Esophagus squamous epithelium (tissue), 5 donors: Measurements from ENCODE around the gene AUTS2. TPM values are rescaled to one million over a fixed set of nuclear protein-coding genes. Genes with fewer than 3 reads are reported as not detected.

ENCODE experiments used
- DNase-seq: peaks from one replicate; lab custom pipeline; 2025; lab: John Stamatoyannopoulos, UW
- H3K27ac ChIP-seq, 4 donors: fragments of 200-600 bp; sonication (generic); one replicate each; pipeline ENCODE4 v1.5.1; 2016 to 2019; ENCODE audit warnings: mild to moderate bottlenecking in 1 of 4
- H3K27me3 ChIP-seq, 4 donors: fragments of 200-600 bp; sonication (generic); 1 replicate in 3 of 4; 2 replicates in 1 of 4; pipeline versions ENCODE4 v1.5.1 to v1.6.0; 2017 to 2021; ENCODE audit warnings: antibody characterized with exemption in 1 of 4
- H3K36me3 ChIP-seq, 3 donors: fragments of 200-600 bp; sonication (generic); one replicate each; pipeline ENCODE4 v1.5.1; 2016 to 2019
- H3K4me1 ChIP-seq, 3 donors: fragments of 200-600 bp; sonication (generic); one replicate each; pipeline ENCODE4 v1.5.1; 2017 to 2019
- H3K4me3 ChIP-seq, 4 donors: fragments of 200-600 bp; sonication (generic); 1 replicate in 3 of 4; 2 replicates in 1 of 4; pipeline ENCODE4 v1.5.1; 2016 to 2019; ENCODE audit warnings: mild to moderate bottlenecking in 2 of 4, moderate library complexity in 1 of 4
- H3K9me3 ChIP-seq, 3 donors: fragments of 200-600 bp; sonication (generic); one replicate each; pipeline ENCODE4 v1.5.1; 2016 to 2019
- POLR2A ChIP-seq, 4 donors: fragments of 450-650 bp; IDR thresholded peaks; one replicate each; pipeline ENCODE4 v1.6.1; 2017; ENCODE audit warnings: antibody characterized with exemption in 4 of 4, mild to moderate bottlenecking in 4 of 4, moderate library complexity in 3 of 4
- WGBS, 2 donors: methylation state at CpG; one replicate each; pipeline ENCODE4 v1.1.5; 2018; 5-methylcytosine and 5-hydroxymethylcytosine counted together
- intact Hi-C: fragments of 100-400 bp; cut with DNase I; formaldehyde crosslinking; loops from one replicate; pipeline ENCODE4 v1.15.0; 2022
- total RNA-seq, 4 donors: library from RNA; depleted of rRNA; stranded (reverse); fragments of >200 nt; gene quantifications; one replicate each; pipeline ENCODE4 v1.1.0, GENCODE V29; 2016
- TF ChIP-seq, protein P1 (sequence below), 6 experiments: fragments of 450-650 bp in 4 of 6; fragments of 200-600 bp in 2 of 6; sonication (generic) in 2 of 6; IDR thresholded peaks; one replicate each; pipeline ENCODE4 v1.5.1; 2016 to 2019; ENCODE audit warnings: antibody characterized with exemption in 6 of 6, mild to moderate bottlenecking in 4 of 6, moderate library complexity in 4 of 6
- donor health status: DM: yes; HTN: yes; CAD: no.

The AUTS2 gene
- total RNA-seq, 4 donors from 2014 or later: 9.5 to 36.2 (median 23.0) TPM

DNA sequence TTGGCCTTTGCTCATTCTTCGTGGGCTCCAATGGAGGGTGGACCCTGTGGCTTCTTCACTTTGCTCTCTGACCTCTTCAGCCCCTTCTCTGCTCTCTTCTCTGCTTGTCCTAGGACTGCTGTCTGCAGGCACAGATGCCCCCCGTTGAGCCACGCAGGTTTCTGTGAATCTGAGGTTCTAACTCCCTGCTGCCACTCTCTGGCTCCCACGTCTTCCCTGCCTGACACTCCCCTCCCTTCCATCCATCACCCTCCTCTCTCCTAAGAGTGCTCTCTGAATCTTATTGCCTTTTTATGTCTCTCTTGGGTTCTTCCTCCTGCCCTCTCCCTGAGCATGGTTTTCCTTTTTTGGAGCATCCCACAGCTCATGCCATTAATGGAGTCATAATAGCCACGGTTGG lies 1034.1 kb downstream of the AUTS2 start:
- WGBS, 2 donors: 67 to 83% methylated on average over 4 to 5 of the region's 5 CpGs
- Histone ChIP-seq H3K9me3 (no peaks in the 10 kb centered on the region), H3K27ac (no peak overlapping the region), H3K36me3 (no peaks in the 10 kb centered on the region), H3K27me3 (no peaks in the 10 kb centered on the region), H3K4me1 (peaks cover 0 to 4% (median 3%) of the 10 kb centered on the region in 3 donors), H3K4me3 (no peak overlapping the region)
- DNase-seq: no peak
- intact Hi-C loops: no loop called here
- TF ChIP-seq, protein P1, sequence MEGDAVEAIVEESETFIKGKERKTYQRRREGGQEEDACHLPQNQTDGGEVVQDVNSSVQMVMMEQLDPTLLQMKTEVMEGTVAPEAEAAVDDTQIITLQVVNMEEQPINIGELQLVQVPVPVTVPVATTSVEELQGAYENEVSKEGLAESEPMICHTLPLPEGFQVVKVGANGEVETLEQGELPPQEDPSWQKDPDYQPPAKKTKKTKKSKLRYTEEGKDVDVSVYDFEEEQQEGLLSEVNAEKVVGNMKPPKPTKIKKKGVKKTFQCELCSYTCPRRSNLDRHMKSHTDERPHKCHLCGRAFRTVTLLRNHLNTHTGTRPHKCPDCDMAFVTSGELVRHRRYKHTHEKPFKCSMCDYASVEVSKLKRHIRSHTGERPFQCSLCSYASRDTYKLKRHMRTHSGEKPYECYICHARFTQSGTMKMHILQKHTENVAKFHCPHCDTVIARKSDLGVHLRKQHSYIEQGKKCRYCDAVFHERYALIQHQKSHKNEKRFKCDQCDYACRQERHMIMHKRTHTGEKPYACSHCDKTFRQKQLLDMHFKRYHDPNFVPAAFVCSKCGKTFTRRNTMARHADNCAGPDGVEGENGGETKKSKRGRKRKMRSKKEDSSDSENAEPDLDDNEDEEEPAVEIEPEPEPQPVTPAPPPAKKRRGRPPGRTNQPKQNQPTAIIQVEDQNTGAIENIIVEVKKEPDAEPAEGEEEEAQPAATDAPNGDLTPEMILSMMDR (IDR thresholded peaks at IDR 0.05): no peak
- no peak for TF ChIP-seq POLR2A (IDR thresholded peaks at IDR 0.05)

DNA sequence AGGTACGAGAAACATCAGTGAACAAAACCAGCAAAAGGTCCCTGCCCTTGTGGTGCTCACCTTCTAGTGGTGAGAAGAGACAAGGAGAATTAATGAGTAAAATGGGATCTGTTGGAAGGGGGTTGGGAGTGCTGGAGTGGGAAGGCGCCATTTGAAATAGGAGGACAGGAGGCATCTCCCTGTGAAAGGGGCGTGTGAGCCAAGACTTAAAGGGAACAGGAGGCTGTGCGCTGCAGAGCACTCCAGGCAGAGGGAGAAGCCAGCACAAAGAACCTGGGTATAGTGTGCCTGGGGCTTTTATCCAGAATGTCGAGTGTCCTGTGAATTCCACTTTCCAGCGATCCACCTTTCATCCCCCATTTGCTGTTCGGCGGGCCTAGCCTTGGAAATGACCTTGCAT lies 1035.8 kb downstream of the AUTS2 start:
- H3K4me3 ChIP-seq: no peak overlapping the region
- 88 to 95% methylated on average over 7 to 8 of the region's 8 CpGs for WGBS, 2 donors
- intact Hi-C loops: no loop called here
- peaks cover 3 to 21% (median 9%) of the 10 kb centered on the region in 3 donors for H3K4me1 ChIP-seq
- H3K9me3 ChIP-seq: no peaks in the 10 kb centered on the region
- no peaks in the 10 kb centered on the region for H3K36me3 ChIP-seq
- H3K27ac ChIP-seq: no peak overlapping the region
- no peak for DNase-seq
- TF ChIP-seq POLR2A (IDR thresholded peaks at IDR 0.05): no peak
- TF ChIP-seq, protein P1 (IDR thresholded peaks at IDR 0.05): no peak
- no peaks in the 10 kb centered on the region for H3K27me3 ChIP-seq

DNA sequence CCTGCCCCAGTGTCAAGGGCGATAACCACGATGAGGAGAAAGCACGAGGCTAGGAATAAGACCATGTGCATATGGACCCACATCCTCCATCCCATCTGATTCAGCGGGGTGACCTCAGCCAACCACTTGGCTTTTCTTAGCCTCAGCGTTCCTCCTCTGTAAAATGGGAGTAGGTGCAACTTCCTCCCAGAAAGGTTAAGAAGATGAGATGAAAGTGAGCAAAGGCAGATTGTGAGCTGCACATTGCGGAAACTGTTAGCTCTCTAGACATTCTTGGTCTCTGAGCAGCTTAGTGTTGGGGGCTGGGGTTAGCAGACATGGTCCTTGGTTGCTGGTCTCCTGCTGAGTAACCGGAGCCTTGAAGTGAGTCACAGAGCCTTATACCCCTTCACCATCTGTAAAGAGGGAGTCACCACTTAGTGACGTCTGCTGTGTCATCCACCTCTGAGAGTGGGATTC lies 1036.4 kb downstream of the AUTS2 start:
- H3K4me3 ChIP-seq: no peak overlapping the region

DNA sequence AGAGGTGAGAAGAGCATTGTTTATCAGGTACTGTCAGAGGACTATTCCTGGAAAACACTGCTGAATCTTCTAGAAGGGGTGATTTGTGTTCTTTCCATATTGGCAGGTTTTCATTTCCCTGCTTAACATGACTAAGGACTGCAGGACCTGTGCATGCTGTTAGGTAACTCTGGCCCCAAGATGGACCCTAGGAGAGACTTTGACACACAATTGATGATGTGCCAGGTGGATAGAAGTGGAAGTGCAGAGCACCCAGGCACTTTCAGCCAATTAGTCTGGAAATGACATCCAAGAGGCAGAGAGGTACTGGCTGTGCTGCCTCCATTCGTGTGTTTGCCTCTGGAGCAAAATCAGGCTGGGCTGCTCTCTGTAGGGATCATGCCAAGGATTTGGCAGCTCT lies 1037.4 kb downstream of the AUTS2 start:
- peaks cover 0 to 22% (median 9%) of the 10 kb centered on the region in 3 donors for H3K4me1 ChIP-seq
- H3K9me3 ChIP-seq: no peaks in the 10 kb centered on the region
- no peaks in the 10 kb centered on the region for H3K27me3 ChIP-seq
- 75% methylated on average over 1 of the region's 1 CpG; no CpG with 5 or more reads in 1 of the 2 donors for WGBS, 2 donors
- H3K27ac ChIP-seq: no peak overlapping the region
- TF ChIP-seq, protein P1 (IDR thresholded peaks at IDR 0.05): no peak
- TF ChIP-seq POLR2A (IDR thresholded peaks at IDR 0.05): no peak
- no peak for DNase-seq
- intact Hi-C loops: no loop called here
- no peaks in the 10 kb centered on the region for H3K36me3 ChIP-seq
- H3K4me3 ChIP-seq: no peak overlapping the region

More for the DNA sequence above, 1036.4 kb downstream of the AUTS2 start:
- intact Hi-C loops: no loop called here
- TF ChIP-seq POLR2A (IDR thresholded peaks at IDR 0.05): no peak
- TF ChIP-seq, protein P1 (IDR thresholded peaks at IDR 0.05): no peak
- no peaks in the 10 kb centered on the region for H3K27me3 ChIP-seq
- no peak overlapping the region for H3K27ac ChIP-seq
- peaks cover 3 to 22% (median 9%) of the 10 kb centered on the region in 3 donors for H3K4me1 ChIP-seq
- H3K36me3 ChIP-seq: no peaks in the 10 kb centered on the region
- no peaks in the 10 kb centered on the region for H3K9me3 ChIP-seq
- DNase-seq: no peak
- 82 to 91% methylated on average over 6 to 8 of the region's 8 CpGs for WGBS, 2 donors

DNA sequence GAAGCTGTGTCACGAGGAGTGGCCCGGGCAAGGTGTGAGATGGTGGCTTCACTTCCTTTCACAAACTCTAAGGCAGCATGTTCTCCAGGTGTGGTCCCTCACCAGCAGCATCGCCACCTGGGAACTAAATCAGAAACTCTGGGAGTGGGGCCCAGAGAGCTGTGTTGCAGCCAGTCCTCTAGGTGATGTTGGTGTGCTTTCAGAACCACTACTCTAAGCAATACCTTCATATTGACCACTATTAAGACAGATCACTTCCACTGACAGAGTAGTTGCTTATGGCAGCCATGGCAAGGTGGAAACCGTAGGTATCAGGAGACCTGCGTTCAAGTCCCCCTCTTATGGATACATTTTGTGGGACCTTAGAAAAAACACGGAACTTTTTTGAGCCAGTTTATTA lies 1037.9 kb downstream of the AUTS2 start:
- 89 to 100% methylated on average over 5 to 6 of the region's 6 CpGs for WGBS, 2 donors
- no peaks in the 10 kb centered on the region for H3K36me3 ChIP-seq
- H3K27me3 ChIP-seq: no peaks in the 10 kb centered on the region
- no peak for TF ChIP-seq POLR2A (IDR thresholded peaks at IDR 0.05)
- TF ChIP-seq, protein P1 (IDR thresholded peaks at IDR 0.05): no peak
- H3K4me1 ChIP-seq: peaks cover 0 to 22% (median 9%) of the 10 kb centered on the region in 3 donors
- H3K27ac ChIP-seq: no peak overlapping the region
- H3K9me3 ChIP-seq: no peaks in the 10 kb centered on the region
- no peak overlapping the region for H3K4me3 ChIP-seq
- DNase-seq: no peak
- intact Hi-C loops: no loop called here
